ENCODE results near the gene HEMK1. TPM values are rescaled to one million over a fixed set of nuclear protein-coding genes. Genes with fewer than 3 reads are reported as not detected.

Gene HEMK1
- total RNA-seq, 1 donor from 2014 or later: 15.2 TPM

DNA sequence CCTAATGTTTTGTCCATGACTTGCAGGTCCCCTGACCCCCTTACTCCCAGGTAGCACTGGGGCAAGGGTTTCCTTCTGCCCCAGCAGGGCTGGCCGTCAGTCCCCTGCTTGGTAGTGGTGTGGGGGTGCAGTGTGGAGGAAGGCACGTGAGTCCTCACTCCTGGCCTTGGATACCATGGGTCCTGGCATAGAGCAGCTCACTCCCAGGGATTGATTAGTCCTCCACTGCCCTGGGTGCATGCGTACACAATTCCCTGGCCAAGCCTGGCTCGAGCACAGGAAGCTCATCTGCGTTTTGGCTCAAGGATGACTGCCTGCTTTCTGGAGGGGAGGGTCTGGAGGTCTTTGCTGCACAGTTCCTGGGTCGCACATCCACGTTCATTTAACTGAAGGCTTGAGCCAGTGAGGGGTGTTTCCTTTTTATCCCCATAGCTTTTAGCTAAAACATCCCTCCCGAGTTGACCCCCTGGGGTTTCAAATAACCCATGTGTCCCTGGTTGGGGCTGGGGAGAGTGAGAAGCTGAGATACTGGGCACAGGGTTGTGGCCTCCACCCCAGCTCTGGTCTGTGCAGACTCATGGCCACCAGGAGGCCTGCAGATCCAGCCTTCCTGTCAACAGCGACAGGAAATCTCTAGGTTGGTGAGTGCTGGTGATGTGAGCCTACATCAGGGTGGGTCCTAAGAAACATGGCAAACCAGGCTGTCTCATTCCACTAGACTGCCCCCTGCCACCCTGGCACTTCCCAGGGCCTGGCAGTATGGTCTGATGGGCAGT, 11.5 kb downstream of the HEMK1 start:
- no peak for DNase-seq (ENCODE audit: low spot score)
- Mint-ChIP-seq H3K4me1 (ENCODE audit: low read depth) (peaks cover 5% of the 10 kb centered on the region), H3K27ac (ENCODE audit: unreplicated experiment) (no peak overlapping the region), H3K9me3 (ENCODE audit: low read depth) (no peaks in the 10 kb centered on the region), H3K4me3 (ENCODE audit: unreplicated experiment) (no peak overlapping the region), H3K27me3 (ENCODE audit: low read depth) (no peaks in the 10 kb centered on the region), H3K36me3 (ENCODE audit: low read depth) (peaks cover 9% of the 10 kb centered on the region)
- TF ChIP-seq, protein P1, sequence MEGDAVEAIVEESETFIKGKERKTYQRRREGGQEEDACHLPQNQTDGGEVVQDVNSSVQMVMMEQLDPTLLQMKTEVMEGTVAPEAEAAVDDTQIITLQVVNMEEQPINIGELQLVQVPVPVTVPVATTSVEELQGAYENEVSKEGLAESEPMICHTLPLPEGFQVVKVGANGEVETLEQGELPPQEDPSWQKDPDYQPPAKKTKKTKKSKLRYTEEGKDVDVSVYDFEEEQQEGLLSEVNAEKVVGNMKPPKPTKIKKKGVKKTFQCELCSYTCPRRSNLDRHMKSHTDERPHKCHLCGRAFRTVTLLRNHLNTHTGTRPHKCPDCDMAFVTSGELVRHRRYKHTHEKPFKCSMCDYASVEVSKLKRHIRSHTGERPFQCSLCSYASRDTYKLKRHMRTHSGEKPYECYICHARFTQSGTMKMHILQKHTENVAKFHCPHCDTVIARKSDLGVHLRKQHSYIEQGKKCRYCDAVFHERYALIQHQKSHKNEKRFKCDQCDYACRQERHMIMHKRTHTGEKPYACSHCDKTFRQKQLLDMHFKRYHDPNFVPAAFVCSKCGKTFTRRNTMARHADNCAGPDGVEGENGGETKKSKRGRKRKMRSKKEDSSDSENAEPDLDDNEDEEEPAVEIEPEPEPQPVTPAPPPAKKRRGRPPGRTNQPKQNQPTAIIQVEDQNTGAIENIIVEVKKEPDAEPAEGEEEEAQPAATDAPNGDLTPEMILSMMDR (IDR thresholded peaks at IDR 0.05): no peak

- TF ChIP-seq, protein P1 (IDR thresholded peaks at IDR 0.05): no peak
- Mint-ChIP-seq H3K36me3 (ENCODE audit: low read depth) (peaks cover 9% of the 10 kb centered on the region), H3K27ac (ENCODE audit: unreplicated experiment) (no peak overlapping the region), H3K4me1 (ENCODE audit: low read depth) (peaks cover 5% of the 10 kb centered on the region), H3K9me3 (ENCODE audit: low read depth) (no peaks in the 10 kb centered on the region), H3K4me3 (ENCODE audit: unreplicated experiment) (no peak overlapping the region), H3K27me3 (ENCODE audit: low read depth) (no peaks in the 10 kb centered on the region)
- no peak for DNase-seq (ENCODE audit: low spot score)
Observed at GRCh38 chr3:50581459-50581842, 12.1 kb downstream of the HEMK1 start.

GRCh38 chr3:50582083-50582482, 12.8 kb downstream of the HEMK1 start:
- no peak for DNase-seq (ENCODE audit: low spot score)
- Mint-ChIP-seq H3K4me1 (ENCODE audit: low read depth) (peaks cover 5% of the 10 kb centered on the region), H3K36me3 (ENCODE audit: low read depth) (peaks cover 9% of the 10 kb centered on the region), H3K4me3 (ENCODE audit: unreplicated experiment) (no peak overlapping the region), H3K9me3 (ENCODE audit: low read depth) (no peaks in the 10 kb centered on the region), H3K27ac (ENCODE audit: unreplicated experiment) (no peak overlapping the region), H3K27me3 (ENCODE audit: low read depth) (no peaks in the 10 kb centered on the region)
- TF ChIP-seq, protein P1 (IDR thresholded peaks at IDR 0.05): no peak

GRCh38 chr3:50583897-50584296, 14.6 kb downstream of the HEMK1 start:
- Mint-ChIP-seq H3K4me3 (ENCODE audit: unreplicated experiment) (no peak overlapping the region), H3K9me3 (ENCODE audit: low read depth) (no peaks in the 10 kb centered on the region), H3K36me3 (ENCODE audit: low read depth) (peaks cover 7% of the 10 kb centered on the region), H3K4me1 (ENCODE audit: low read depth) (peaks cover 5% of the 10 kb centered on the region), H3K27me3 (ENCODE audit: low read depth) (no peaks in the 10 kb centered on the region), H3K27ac (ENCODE audit: unreplicated experiment) (no peak overlapping the region)
- TF ChIP-seq, protein P1 (IDR thresholded peaks at IDR 0.05): no peak
- DNase-seq (ENCODE audit: low spot score): no peak

DNA sequence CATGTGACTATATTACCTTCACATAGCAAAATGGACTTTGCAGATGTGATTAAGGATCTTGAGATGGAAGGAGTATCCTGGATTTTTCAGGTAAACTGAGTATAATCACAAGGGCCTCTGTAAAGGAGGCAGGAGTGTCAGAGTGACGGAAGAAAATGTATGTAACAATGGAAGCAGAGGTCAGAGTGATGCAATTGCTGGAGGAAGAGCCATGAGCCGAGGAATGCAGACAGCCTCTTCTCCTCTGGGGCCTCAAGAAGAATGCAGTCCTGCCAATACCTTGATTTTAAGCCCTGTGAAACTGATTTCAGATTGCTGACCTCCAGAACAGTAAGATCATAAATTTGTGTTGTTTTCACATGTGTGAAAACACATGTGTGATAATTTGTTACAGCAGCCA, 15.1 kb downstream of the HEMK1 start:
- no peak overlapping the region for H3K4me3 Mint-ChIP-seq (ENCODE audit: unreplicated experiment)
- H3K27me3 Mint-ChIP-seq (ENCODE audit: low read depth): no peaks in the 10 kb centered on the region
- peaks cover 5% of the 10 kb centered on the region for H3K4me1 Mint-ChIP-seq (ENCODE audit: low read depth)
- peaks cover 6% of the 10 kb centered on the region for H3K36me3 Mint-ChIP-seq (ENCODE audit: low read depth)
- DNase-seq (ENCODE audit: low spot score): no peak
- no peaks in the 10 kb centered on the region for H3K9me3 Mint-ChIP-seq (ENCODE audit: low read depth)
- no peak overlapping the region for H3K27ac Mint-ChIP-seq (ENCODE audit: unreplicated experiment)
- TF ChIP-seq, protein P1 (IDR thresholded peaks at IDR 0.05): no peak

Measured in chondrocyte (in vitro differentiated cells).